ENCODE data around the gene OMA1.

The OMA1 gene

GRCh38 chr1:58456470-58456869 is 90.1 kb downstream of the OMA1 start:
- DNase-seq = no peak

GRCh38 chr1:58454807-58455206 is 91.7 kb downstream of the OMA1 start:
- no peak for DNase-seq

- DNase-seq = no peak
Measured at GRCh38 chr1:58454385-58454784, 92.1 kb downstream of the OMA1 start.

- DNase-seq = no peak
Measured at GRCh38 chr1:58451560-58452191, 94.8 kb downstream of the OMA1 start.

GRCh38 chr1:58447886-58448285 is 98.6 kb downstream of the OMA1 start:
- no peak for DNase-seq

GRCh38 chr1:58447042-58447441 is 99.5 kb downstream of the OMA1 start:
- no peak for DNase-seq

GRCh38 chr1:58446368-58446767 is 100.2 kb downstream of the OMA1 start:
- no peak for DNase-seq

GRCh38 chr1:58443986-58444868 is 102.3 kb downstream of the OMA1 start:
- no peak for DNase-seq

- DNase-seq = no peak
Measured at GRCh38 chr1:58442114-58442513, 104.4 kb downstream of the OMA1 start.

- DNase-seq = no peak
Measured at GRCh38 chr1:58441699-58442098, 104.8 kb downstream of the OMA1 start.

GRCh38 chr1:58440696-58441095 is 105.8 kb downstream of the OMA1 start:
- DNase-seq = no peak

GRCh38 chr1:58439946-58440345 is 106.6 kb downstream of the OMA1 start:
- DNase-seq = no peak

GRCh38 chr1:58438468-58438867 is 108.1 kb downstream of the OMA1 start:
- no peak for DNase-seq

GRCh38 chr1:58437623-58438022 is 108.9 kb downstream of the OMA1 start:
- no peak for DNase-seq

GRCh38 chr1:58436615-58437297 is 109.8 kb downstream of the OMA1 start:
- DNase-seq = no peak

GRCh38 chr1:58435376-58435775 is 111.2 kb downstream of the OMA1 start:
- DNase-seq = no peak

- DNase-seq = no peak
Measured at GRCh38 chr1:58434607-58435006, 111.9 kb downstream of the OMA1 start.

GRCh38 chr1:58434181-58434580 is 112.3 kb downstream of the OMA1 start:
- DNase-seq = no peak

GRCh38 chr1:58432851-58433668 is 113.5 kb downstream of the OMA1 start:
- DNase-seq = no peak

GRCh38 chr1:58431901-58432620 is 114.5 kb downstream of the OMA1 start:
- no peak for DNase-seq
